Measurements from ENCODE around the gene TUBB8B.
"Not testable (repeated sequence)": the region's sequence is repeated elsewhere in the genome, so short reads cannot be mapped to it uniquely, and the experiment has no call there.

TUBB8B gene

DNA sequence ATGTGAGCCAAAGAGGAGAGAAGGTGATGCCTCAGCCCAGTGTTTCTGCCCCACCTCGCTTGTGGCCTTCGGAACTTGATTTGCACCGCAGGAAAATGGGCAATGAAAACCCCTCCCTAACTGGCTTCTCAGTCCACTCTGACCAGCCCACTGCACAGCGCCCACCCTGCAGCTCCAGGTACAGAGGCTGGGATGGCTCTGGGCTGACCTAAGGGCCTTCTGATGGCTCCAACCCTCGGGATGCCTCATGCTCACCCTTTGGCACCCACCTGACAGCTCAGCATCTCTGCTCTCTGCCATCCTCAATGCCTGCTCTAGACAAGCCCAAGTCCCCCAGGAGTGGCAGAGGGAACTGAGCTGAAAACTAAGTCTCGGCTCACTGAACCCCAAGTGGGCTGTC is 36.2 kb downstream of the TUBB8B start:
- H3K4me3 ChIP-seq (ENCODE audit: low read depth, low read length): not testable (repeated sequence)

DNA sequence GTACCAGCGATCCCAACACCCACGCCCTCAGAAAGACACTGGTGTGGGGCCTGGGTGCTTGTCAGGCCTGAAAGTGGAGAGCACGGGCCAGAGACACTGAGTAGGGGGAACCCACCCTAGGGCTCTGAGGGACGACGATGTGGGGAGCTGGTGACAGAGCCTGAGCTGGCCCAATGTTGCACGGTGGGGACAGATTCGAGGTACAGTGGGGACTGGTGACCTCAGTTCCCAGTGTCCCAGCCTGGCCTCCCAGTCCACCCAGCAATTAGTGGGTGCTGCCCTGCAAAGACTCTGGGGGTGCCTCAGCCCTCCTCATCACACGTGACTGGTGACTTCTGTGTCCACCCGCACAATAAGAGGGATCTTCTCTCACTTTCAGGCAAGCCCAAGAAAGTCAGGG is 36.6 kb downstream of the TUBB8B start:
- H3K4me3 ChIP-seq (ENCODE audit: low read depth, low read length): not testable (repeated sequence)

DNA sequence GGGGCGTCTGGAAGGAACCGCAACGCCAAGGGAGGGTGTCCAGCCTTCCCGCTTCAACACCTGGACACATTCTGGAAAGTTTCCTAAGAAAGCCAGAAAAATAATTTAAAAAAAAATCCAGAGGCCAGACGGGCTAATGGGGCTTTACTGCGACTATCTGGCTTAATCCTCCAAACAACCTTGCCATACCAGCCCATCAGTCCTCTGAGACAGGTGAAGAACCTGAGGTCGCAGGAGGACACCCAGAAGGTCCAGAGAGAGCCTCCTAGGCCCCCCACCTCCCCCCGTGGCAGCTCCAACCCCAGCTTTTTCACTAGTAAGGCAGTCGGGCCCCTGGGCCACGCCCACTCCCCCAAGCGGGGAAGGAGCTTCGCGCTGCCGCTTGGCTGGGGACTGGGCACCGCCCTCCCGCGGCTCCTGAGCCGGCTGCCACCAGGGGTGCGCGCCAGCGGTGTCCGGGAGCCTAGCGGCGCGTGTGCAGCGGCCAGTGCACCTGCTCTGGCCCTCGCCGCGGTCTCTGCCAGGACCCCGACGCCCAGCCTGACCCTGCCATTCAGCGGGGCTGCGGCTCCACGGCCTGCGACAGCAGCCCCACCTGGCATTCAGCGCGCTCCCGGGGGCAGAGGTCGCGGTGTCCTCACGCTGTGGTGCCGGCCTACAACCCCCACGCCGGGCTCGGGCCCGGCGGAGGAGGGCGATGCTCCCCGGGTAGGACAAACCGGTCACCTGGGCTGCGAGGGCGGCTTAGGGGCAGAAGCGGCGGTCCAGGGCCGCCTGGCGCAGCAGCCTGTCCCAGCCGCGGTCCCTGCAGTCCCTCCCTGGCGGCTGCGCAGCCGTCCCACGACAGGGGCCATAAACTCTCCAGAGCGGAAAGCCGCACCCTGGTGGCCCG is 37.8 kb downstream of the TUBB8B start:
- not testable (repeated sequence) for H3K4me3 ChIP-seq (ENCODE audit: low read depth, low read length)

DNA sequence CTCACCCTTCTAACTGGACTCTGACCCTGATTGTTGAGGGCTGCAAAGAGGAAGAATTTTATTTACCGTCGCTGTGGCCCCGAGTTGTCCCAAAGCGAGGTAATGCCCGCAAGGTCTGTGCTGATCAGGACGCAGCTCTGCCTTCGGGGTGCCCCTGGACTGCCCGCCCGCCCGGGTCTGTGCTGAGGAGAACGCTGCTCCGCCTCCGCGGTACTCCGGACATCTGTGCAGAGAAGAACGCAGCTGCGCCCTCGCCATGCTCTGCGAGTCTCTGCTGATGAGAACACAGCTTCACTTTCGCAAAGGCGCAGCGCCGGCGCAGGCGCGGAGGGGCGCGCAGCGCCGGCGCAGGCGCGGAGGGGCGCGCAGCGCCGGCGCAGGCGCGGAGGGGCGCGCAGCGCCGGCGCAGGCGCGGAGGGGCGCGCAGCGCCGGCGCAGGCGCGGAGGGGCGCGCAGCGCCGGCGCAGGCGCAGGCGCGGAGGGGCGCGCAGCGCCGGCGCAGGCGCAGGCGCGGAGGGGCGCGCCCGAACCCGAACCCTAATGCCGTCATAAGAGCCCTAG is 38.7 kb downstream of the TUBB8B start:
- not testable (repeated sequence) for H3K4me3 ChIP-seq (ENCODE audit: low read depth, low read length)

DNA sequence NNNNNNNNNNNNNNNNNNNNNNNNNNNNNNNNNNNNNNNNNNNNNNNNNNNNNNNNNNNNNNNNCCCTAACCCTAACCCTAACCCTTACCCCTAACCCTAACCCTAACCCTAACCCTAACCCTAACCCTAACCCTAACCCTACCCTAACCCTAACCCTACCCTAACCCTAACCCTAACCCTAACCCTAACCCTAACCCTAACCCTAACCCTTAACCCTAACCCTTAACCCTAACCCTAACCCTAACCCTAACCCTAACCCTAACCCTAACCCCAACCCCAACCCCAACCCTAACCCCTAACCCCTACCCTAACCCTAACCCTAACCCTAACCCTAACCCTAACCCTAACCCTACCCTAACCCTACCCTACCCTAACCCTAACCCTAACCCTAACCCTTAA is 39.5 kb downstream of the TUBB8B start:
- not testable (repeated sequence) for H3K4me3 ChIP-seq (ENCODE audit: low read depth, low read length)
